ENCODE results near the gene DLG2. TPM values are rescaled to one million over a fixed set of nuclear protein-coding genes. Genes with fewer than 3 reads are reported as not detected.

DLG2 gene
- total and polyA plus RNA-seq, 2 of the 4 experiments (the other 2 are of a cell fraction): 0.31 to 0.36 TPM

GRCh38 chr11:85044911-85045310 is 582.2 kb downstream of the DLG2 start:
- DNase-seq (no peak), ATAC-seq (ENCODE audit: low read depth) (no peak)
- Histone ChIP-seq H3K4ac (ENCODE audit: low read depth, low read length) (no peak overlapping the region), H3K18ac (ENCODE audit: low read depth, low read length) (no peak overlapping the region), H3K27ac (ENCODE audit: insufficient read depth, low read length) (no peak overlapping the region), H3K36me3 (ENCODE audit: control insufficient read depth, insufficient read depth, low read length) (no peaks in the 10 kb centered on the region), H3K9me1 (ENCODE audit: insufficient read depth, low read length) (no peaks in the 10 kb centered on the region), H3K27me3 (ENCODE audit: control insufficient read depth, insufficient read depth, low read length) (no peaks in the 10 kb centered on the region), H2BK20ac (ENCODE audit: low read depth, low read length) (no peak overlapping the region), H4K20me1 (ENCODE audit: insufficient read depth, low read length) (no peaks in the 10 kb centered on the region), H3K4me3 (ENCODE audit: insufficient read depth, low read depth, low read length) (no peak overlapping the region), H4K8ac (ENCODE audit: low read depth in 2 of 2, low read length in 2 of 2) (no peak overlapping the region), H3K23ac (ENCODE audit: low read depth, low read length) (no peak overlapping the region), H3K56ac (ENCODE audit: extremely low read depth, insufficient read depth, low read length) (no peak overlapping the region), H3K14ac (replicated peaks; ENCODE audit: low read depth, low read length) (no peak overlapping the region), H3K9ac (ENCODE audit: low read depth, low read length) (no peak overlapping the region), H2AK9ac (replicated peaks; ENCODE audit: low read depth, low read length, poor library complexity) (no peak overlapping the region), H3K4me2 (ENCODE audit: low read depth, low read length) (no peak overlapping the region), H2BK5ac (ENCODE audit: low read depth, low read length, poor library complexity, severe bottlenecking) (no peak overlapping the region), H2AK5ac (ENCODE audit: low read depth, low read length) (no peak overlapping the region), H2BK120ac (ENCODE audit: low read depth, low read length) (no peak overlapping the region), H3K4me1 (ENCODE audit: control insufficient read depth, insufficient read depth, low read length) (no peaks in the 10 kb centered on the region), H2BK15ac (ENCODE audit: low read depth, low read length) (no peak overlapping the region), H4K91ac (ENCODE audit: insufficient read depth, low read depth, low read length) (no peak overlapping the region), H4K5ac (ENCODE audit: low read depth, low read length) (no peak overlapping the region), H3K9me3 (ENCODE audit: control insufficient read depth, insufficient read depth, low read length) (no peaks in the 10 kb centered on the region), H3K79me1 (ENCODE audit: low read depth in 1 of 2, low read length in 2 of 2) (no peaks in the 10 kb centered on the region), H2AFZ (replicated peaks; ENCODE audit: low read length, poor library complexity) (no peak overlapping the region)
- no peak for TF ChIP-seq MXI1 (IDR thresholded peaks at IDR 0.05; ENCODE audit: borderline replicate concordance, low read depth, low read length)
- TF ChIP-seq MAZ (IDR thresholded peaks at IDR 0.05; ENCODE audit: borderline replicate concordance, low read depth, low read length): no peak
- TF ChIP-seq BHLHE40 (IDR thresholded peaks at IDR 0.05; ENCODE audit: low read depth, low read length): no peak
- TF ChIP-seq FOS (IDR thresholded peaks at IDR 0.05; ENCODE audit: low read depth, low read length): no peak
- TF ChIP-seq, protein P1, sequence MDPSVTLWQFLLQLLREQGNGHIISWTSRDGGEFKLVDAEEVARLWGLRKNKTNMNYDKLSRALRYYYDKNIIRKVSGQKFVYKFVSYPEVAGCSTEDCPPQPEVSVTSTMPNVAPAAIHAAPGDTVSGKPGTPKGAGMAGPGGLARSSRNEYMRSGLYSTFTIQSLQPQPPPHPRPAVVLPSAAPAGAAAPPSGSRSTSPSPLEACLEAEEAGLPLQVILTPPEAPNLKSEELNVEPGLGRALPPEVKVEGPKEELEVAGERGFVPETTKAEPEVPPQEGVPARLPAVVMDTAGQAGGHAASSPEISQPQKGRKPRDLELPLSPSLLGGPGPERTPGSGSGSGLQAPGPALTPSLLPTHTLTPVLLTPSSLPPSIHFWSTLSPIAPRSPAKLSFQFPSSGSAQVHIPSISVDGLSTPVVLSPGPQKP (IDR thresholded peaks at IDR 0.05; ENCODE audit: borderline replicate concordance, low read depth, low read length): no peak
- TF ChIP-seq RAD21 (IDR thresholded peaks at IDR 0.05; ENCODE audit: low read length): no peak
- TF ChIP-seq, protein P2, sequence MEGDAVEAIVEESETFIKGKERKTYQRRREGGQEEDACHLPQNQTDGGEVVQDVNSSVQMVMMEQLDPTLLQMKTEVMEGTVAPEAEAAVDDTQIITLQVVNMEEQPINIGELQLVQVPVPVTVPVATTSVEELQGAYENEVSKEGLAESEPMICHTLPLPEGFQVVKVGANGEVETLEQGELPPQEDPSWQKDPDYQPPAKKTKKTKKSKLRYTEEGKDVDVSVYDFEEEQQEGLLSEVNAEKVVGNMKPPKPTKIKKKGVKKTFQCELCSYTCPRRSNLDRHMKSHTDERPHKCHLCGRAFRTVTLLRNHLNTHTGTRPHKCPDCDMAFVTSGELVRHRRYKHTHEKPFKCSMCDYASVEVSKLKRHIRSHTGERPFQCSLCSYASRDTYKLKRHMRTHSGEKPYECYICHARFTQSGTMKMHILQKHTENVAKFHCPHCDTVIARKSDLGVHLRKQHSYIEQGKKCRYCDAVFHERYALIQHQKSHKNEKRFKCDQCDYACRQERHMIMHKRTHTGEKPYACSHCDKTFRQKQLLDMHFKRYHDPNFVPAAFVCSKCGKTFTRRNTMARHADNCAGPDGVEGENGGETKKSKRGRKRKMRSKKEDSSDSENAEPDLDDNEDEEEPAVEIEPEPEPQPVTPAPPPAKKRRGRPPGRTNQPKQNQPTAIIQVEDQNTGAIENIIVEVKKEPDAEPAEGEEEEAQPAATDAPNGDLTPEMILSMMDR (conservative IDR thresholded peaks at IDR 0.05; ENCODE audit: low read depth, low read length): no peak
- TF ChIP-seq RFX5 (IDR thresholded peaks at IDR 0.05; ENCODE audit: low read depth, low read length): no peak
- no peak for TF ChIP-seq USF2 (IDR thresholded peaks at IDR 0.05; ENCODE audit: low read depth, low read length)
- no peak for TF ChIP-seq POLR2A (IDR thresholded peaks at IDR 0.05; ENCODE audit: low read depth, low read length)
- TF ChIP-seq MAFK (IDR thresholded peaks at IDR 0.05; ENCODE audit: low read depth, low read length): no peak
- no peak for TF ChIP-seq CHD1 (IDR thresholded peaks at IDR 0.05; ENCODE audit: low read depth, low read length)
- no peak for TF ChIP-seq CEBPB (IDR thresholded peaks at IDR 0.05; ENCODE audit: low read depth, low read length)
- no peak for TF ChIP-seq NFE2L2 (IDR thresholded peaks at IDR 0.05; ENCODE audit: low read depth, low read length)
- no peak for TF ChIP-seq SMC3 (IDR thresholded peaks at IDR 0.05; ENCODE audit: low read depth, low read length)
- TF ChIP-seq RCOR1 (IDR thresholded peaks at IDR 0.05; ENCODE audit: insufficient replicate concordance, low read length): no peak
- POLR2A ChIA-PET (ENCODE audit: unreplicated experiment): no interaction called here
- CTCF ChIA-PET: no interaction called here
- in situ Hi-C loops (cut with MboI; ENCODE audit: low sequenced_read_pairs): no loop called here
- BruUV-seq (replicated peaks): no TSS peak
- no CpG with 5 or more reads among the region's 3 CpGs for WGBS, 2 experiments (ENCODE audit: extremely low coverage in 2 of 2, insufficient read length in 1 of 2)
- dilution Hi-C loops (cut with HindIII; ENCODE audit: low sequenced_read_pairs, unreplicated experiment): no loop called here
- intact Hi-C loops (cut with micrococcal nuclease): no loop called here

Measured in IMR-90 (cell line).